ENCODE data around the gene ATP2B2.
"Not testable (repeated sequence)": the region's sequence is repeated elsewhere in the genome, so short reads cannot be mapped to it uniquely, and the experiment has no call there.

The ATP2B2 gene

GRCh38 chr3:10317311-10317960, 187.9 kb downstream of the ATP2B2 start:
- no peak for DNase-seq

DNA sequence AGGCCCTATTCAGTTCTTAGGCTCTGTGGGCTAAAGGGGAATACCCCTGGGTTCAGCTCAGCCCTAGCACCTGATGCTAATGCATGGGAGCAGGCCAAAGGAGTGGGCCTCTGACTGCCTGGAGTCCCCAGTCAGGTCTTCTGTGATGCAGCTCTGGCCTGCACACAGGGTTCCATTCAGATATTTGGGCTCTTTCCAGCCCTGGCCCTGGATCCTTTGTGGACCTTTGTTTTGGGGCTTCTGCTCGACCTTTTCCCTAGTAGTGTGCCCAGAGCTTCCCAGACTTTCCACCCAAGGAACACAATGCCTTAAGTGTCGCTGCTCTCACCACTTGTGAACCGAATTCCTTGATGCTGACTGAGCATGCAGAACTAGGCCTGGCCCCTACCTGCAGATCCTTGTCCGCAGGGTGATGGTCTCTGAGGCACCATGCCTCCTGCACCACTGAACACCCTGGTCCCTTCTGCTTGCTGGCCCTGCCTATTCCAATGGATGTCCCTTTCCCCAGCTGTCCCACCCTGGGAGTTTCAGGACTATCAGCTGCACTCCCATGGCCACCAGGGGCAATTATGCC, 189.5 kb downstream of the ATP2B2 start:
- DNase-seq = no peak

DNA sequence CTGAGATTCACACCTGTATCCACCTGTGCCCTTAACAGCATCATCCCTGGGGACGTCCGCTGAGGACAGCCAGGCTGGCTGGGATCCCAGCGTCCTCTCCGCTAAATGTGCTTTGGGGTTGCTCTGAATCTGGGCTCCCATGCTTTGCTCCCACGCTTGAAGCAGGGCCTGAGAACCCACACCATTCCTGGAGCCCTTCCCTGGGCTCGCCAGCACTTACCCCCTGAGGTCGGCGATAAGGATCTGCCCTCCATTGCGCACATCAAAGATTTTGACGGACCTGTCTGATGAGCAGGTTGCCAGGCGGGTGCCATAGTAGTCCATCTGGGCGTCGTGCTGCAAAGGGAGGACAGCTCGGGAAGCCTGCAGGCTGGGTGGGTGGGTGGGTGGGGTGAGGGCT, 190.3 kb downstream of the ATP2B2 start:
- DNase-seq = no peak

- DNase-seq = no peak
Observed at GRCh38 chr3:10312861-10313260, 192.5 kb downstream of the ATP2B2 start.

DNA sequence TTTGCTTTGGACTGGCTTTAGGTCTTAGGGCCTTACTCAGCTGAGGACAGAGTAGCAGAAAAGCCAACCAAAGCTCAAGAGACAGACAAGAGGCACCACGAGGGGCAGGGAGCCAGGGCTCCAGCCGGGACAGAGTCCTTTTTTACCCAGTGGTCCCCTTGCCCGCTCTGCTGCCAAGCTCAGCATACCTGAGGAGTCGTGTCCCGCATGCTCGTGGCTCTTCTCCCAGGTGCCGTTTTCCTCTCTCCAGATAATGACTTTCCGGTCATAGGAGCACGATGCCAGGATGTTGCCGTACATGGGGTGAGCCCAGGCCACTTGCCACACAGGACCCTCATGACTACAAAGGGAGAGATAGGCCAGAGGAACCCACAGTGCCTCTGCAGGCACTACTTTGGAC, 193.0 kb downstream of the ATP2B2 start:
- no peak for DNase-seq

- no peak for DNase-seq
Observed at GRCh38 chr3:10311710-10312109, 193.7 kb downstream of the ATP2B2 start.

DNA sequence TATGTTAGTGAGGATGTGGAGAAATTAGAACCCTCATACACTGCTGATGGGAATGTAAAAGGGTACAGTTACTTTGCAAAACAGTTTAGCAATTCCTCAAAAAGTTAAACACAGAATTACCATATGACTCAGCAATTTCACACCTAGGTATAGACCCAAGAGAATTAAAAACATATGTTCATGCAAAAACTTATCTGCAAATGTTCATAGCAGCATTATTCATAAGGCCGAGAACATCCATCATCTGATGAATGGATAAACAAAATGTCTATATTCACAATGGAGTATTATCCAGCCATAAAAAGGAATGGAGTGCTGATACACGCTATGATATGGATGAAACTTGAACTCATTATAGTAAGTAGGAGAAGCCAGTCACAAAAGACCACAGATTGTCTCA, 194.8 kb downstream of the ATP2B2 start:
- DNase-seq = no peak

- no peak for DNase-seq
Observed at GRCh38 chr3:10309736-10310135, 195.7 kb downstream of the ATP2B2 start.

- DNase-seq = no peak
Observed at GRCh38 chr3:10308678-10309077, 196.7 kb downstream of the ATP2B2 start.

DNA sequence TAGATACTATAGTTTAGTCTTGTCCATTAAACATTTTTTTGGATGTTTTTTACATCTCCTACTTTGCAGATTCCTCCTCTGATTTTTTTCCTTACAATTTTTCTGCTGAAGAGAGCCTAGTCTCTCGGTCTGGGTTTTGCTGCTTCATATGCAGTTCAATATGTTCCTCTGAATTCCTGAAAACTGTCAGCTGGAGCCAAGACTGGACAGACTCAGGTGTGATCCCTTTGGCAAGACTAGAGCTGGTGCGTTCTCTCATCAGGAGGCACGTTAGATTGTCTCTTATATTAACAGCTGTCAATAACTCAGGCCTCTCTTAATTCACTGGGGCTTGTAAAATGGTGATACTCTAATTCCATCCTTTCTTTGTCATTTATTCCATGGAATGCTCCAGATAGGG, 199.2 kb downstream of the ATP2B2 start:
- DNase-seq = no peak

DNA sequence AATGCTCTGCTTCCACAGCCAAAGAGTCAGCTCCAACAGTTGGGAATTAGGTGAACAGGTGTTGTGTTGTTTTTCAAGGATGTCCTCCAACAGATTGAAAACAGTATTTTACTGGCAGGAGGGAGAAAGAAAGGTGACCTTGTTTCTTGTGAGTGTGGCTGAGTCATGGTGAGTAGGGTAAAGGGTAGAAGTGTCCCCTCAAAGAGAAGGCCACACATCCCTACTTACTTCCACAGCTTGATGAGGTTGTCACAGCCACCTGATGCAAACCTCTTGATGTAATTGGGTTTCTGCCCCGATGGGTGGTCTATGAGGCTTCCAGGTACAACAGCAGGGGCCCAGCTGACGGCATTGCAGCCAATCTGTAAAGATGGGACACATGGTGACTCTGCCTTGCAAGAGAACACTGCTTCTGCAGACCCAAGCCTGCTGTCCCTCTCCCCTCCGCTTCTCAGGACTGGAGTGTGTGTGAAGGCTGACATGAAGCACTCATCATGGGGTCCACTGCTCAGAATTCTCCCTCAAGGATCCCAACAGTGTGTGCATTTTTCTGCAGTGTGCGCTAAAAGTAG, 200.0 kb downstream of the ATP2B2 start:
- DNase-seq = no peak

GRCh38 chr3:10304905-10305304, 200.5 kb downstream of the ATP2B2 start:
- no peak for DNase-seq

DNA sequence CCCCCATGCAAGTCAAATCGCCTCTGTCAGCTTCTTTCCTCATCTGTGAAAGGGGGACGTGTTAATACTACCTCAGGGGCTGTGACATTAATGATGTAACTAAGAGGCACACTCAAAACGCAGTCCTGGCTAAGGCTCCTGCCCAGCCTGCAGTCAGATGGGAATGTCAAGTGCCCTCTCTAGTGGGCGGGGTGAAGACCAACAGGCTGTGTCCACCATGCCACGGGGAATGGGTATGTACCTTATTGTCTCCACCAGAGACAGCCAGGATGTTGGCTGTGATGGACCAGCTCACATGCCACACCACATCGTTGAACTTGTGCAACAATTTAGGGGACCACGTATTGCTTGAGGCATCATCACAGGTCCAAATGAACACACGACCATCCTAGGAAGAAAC, 201.6 kb downstream of the ATP2B2 start:
- DNase-seq = no peak

- no peak for DNase-seq
Observed at GRCh38 chr3:10303105-10303504, 202.3 kb downstream of the ATP2B2 start.

DNA sequence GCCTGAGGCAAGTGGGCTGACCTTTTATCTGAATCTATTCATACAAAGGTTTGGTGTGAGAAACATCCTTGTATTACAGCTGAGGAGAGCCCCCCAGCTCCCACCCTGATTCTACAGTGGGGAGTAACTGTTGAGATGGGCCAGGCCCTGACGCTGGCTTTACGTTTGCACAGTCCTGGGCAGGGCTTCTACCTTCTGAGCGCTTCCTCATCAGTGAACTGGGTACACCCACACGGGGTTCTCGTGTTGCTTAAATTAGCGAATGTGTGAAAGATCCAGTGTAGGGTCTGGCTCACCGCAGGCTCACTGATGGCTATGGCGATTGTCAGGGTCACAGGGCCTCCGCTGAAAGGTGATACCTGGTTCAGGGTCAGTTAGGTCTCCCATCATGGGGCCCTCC, 205.3 kb downstream of the ATP2B2 start:
- no peak for DNase-seq

DNA sequence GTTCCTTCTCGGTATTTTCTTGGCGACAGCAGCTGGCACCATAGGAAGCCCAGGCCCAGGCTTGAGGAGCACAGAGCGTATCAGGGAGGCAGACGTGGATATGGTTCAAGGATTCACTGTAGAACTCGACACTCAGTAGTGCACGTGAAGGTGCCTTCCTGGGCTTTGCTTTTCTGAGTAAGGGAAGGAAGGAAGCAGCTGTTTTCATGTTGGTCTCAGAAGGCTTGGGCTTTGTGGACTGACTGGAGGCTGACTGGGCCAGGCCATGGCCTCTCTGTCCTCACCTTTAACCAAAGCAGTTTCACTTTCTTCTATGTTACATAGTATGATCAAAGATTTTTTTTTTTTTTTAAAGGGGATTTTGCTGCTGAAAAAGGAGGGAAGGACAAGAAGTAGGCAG, 205.7 kb downstream of the ATP2B2 start:
- DNase-seq = no peak

- no peak for DNase-seq
Observed at GRCh38 chr3:10299175-10299574, 206.2 kb downstream of the ATP2B2 start.

- DNase-seq = not testable (repeated sequence)
Observed at GRCh38 chr3:10298064-10298463, 207.3 kb downstream of the ATP2B2 start.

GRCh38 chr3:10294030-10294586, 211.3 kb downstream of the ATP2B2 start:
- DNase-seq = no peak

DNA sequence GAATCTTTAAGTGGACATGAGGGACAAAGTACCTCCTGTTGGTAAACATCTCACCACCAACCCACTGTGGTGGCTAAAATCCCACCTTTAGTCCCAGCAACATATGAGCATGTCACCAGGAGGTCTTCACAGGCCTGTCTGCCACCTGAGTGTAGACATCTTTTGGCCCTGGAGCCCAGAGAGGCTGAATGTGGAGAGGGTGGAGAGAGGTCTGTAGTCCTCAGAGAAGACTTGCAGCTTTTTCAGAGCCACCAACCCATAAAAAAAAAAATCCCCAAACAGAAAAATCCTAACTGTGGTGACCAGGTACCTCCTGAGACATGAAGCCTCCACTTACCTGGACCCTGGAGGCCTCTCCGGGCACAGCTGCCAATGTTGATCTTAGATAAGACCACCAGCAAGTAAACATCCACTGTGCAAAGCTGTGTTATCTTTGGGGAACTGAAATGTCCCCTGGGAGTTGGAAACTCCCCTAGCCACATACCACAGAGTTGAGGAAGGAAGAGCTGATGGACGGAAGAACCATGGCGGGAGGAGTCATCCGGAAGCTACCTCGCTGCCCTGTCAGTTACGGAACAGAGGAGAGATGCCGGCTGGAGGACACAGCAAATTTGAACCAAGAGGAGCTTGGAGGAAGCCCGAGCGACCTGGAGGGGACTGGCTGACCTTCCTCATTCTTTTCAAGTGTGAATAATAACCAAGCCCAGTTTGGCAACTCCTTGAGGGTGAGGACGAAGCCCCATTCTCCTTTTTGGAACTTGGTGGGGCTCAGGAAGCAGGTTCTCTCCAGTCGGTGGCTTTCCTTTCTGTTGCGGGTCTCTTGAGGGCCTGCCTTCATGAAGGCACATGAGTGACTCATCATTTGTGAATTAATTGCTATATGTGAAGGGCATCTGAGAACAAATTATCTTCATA, 212.6 kb downstream of the ATP2B2 start, which contains the start of gene GHRL:
Gene GHRL (minus strand): TSS at position 443 of the 915 bp plus-strand sequence. CDS start 2,767 bp downstream, outside the sequence.
- no peak for DNase-seq

- DNase-seq = no peak
Observed at GRCh38 chr3:10291641-10292040, 213.7 kb downstream of the ATP2B2 start.

- DNase-seq = no peak
Observed at GRCh38 chr3:10290481-10291176, 214.8 kb downstream of the ATP2B2 start.
